ENCODE measurements around the gene KDM4B. TPM values are rescaled to one million over a fixed set of nuclear protein-coding genes. Genes with fewer than 3 reads are reported as not detected.

The KDM4B gene
- total RNA-seq, 2 donors from 2014 or later = 27.8 to 38.5 TPM

GRCh38 chr19:5171711-5172110 is 202.8 kb downstream of the KDM4B start:
- H3K4me3 ChIP-seq (ENCODE audit: low read length) = no peak overlapping the region
- no peak overlapping the region for H3K27ac Mint-ChIP-seq
- H3K9me3 ChIP-seq (ENCODE audit: control insufficient read depth, low read length) = no peaks in the 10 kb centered on the region
- 89 to 91% methylated on average over 7 to 9 of the region's 9 CpGs for WGBS, 2 experiments (ENCODE audit: insufficient coverage in 1 of 2, insufficient read length in 1 of 2)
- no peaks in the 10 kb centered on the region for H3K36me3 Mint-ChIP-seq (ENCODE audit: low read depth)
- no peak for TF ChIP-seq CTCF (conservative IDR thresholded peaks at IDR 0.05)
- no peak for DNase-seq
- H3K27ac ChIP-seq (ENCODE audit: low read depth, low read length) = no peak overlapping the region
- no peak overlapping the region for H3K4me3 Mint-ChIP-seq
- H3K9me3 Mint-ChIP-seq = peaks cover 2% of the 10 kb centered on the region
- H3K27me3 Mint-ChIP-seq (ENCODE audit: insufficient read depth) = peaks cover 15% of the 10 kb centered on the region
- no peak overlapping the region for H3K9ac ChIP-seq (ENCODE audit: extremely low read depth, low read length, poor library complexity, severe bottlenecking)
- no peaks in the 10 kb centered on the region for H3K27me3 ChIP-seq (ENCODE audit: control insufficient read depth, insufficient read depth, low read length, poor library complexity, severe bottlenecking)
- H3K4me1 ChIP-seq (ENCODE audit: control insufficient read depth, insufficient read depth, low read length) = no peaks in the 10 kb centered on the region
- H3K4me1 Mint-ChIP-seq = no peaks in the 10 kb centered on the region
- no peaks in the 10 kb centered on the region for H3K36me3 ChIP-seq (ENCODE audit: control insufficient read depth, insufficient read depth, low read length)

GRCh38 chr19:5172859-5173630 is 204.1 kb downstream of the KDM4B start:
- H3K27ac ChIP-seq (ENCODE audit: low read depth, low read length) = no peak overlapping the region
- TF ChIP-seq CTCF (conservative IDR thresholded peaks at IDR 0.05) = no peak
- H3K27ac Mint-ChIP-seq = no peak overlapping the region
- H3K9me3 ChIP-seq (ENCODE audit: control insufficient read depth, low read length) = no peaks in the 10 kb centered on the region
- H3K27me3 Mint-ChIP-seq (ENCODE audit: insufficient read depth) = peaks cover 9% of the 10 kb centered on the region
- no peak overlapping the region for H3K4me3 ChIP-seq (ENCODE audit: low read length)
- no peak for DNase-seq
- peaks cover 4% of the 10 kb centered on the region for H3K4me1 Mint-ChIP-seq
- no peak overlapping the region for H3K4me3 Mint-ChIP-seq
- WGBS, 2 experiments (ENCODE audit: insufficient coverage in 1 of 2, insufficient read length in 1 of 2) = 94 to 96% methylated on average over 6 to 8 of the region's 8 CpGs
- no peaks in the 10 kb centered on the region for H3K27me3 ChIP-seq (ENCODE audit: control insufficient read depth, insufficient read depth, low read length, poor library complexity, severe bottlenecking)
- no peak overlapping the region for H3K9ac ChIP-seq (ENCODE audit: extremely low read depth, low read length, poor library complexity, severe bottlenecking)
- H3K9me3 Mint-ChIP-seq = peaks cover 2% of the 10 kb centered on the region
- H3K36me3 ChIP-seq (ENCODE audit: control insufficient read depth, insufficient read depth, low read length) = no peaks in the 10 kb centered on the region
- H3K36me3 Mint-ChIP-seq (ENCODE audit: low read depth) = no peaks in the 10 kb centered on the region
- no peaks in the 10 kb centered on the region for H3K4me1 ChIP-seq (ENCODE audit: control insufficient read depth, insufficient read depth, low read length)

GRCh38 chr19:5173993-5174392 is 205.1 kb downstream of the KDM4B start:
- no peaks in the 10 kb centered on the region for H3K27me3 ChIP-seq (ENCODE audit: control insufficient read depth, insufficient read depth, low read length, poor library complexity, severe bottlenecking)
- no peak for DNase-seq
- Mint-ChIP-seq H3K27me3 (ENCODE audit: insufficient read depth) (peaks cover 9% of the 10 kb centered on the region), H3K9me3 (peaks cover 2% of the 10 kb centered on the region), H3K27ac (no peak overlapping the region), H3K4me1 (peaks cover 6% of the 10 kb centered on the region), H3K36me3 (ENCODE audit: low read depth) (no peaks in the 10 kb centered on the region), H3K4me3 (no peak overlapping the region)
- no peak for TF ChIP-seq CTCF (conservative IDR thresholded peaks at IDR 0.05)
- H3K36me3 ChIP-seq (ENCODE audit: control insufficient read depth, insufficient read depth, low read length) = no peaks in the 10 kb centered on the region
- no peaks in the 10 kb centered on the region for H3K9me3 ChIP-seq (ENCODE audit: control insufficient read depth, low read length)
- H3K4me1 ChIP-seq (ENCODE audit: control insufficient read depth, insufficient read depth, low read length) = no peaks in the 10 kb centered on the region
- H3K4me3 ChIP-seq (ENCODE audit: low read length) = no peak overlapping the region
- no peak overlapping the region for H3K9ac ChIP-seq (ENCODE audit: extremely low read depth, low read length, poor library complexity, severe bottlenecking)
- no peak overlapping the region for H3K27ac ChIP-seq (ENCODE audit: low read depth, low read length)
- 82 to 88% methylated on average over 9 to 11 of the region's 12 CpGs for WGBS, 2 experiments (ENCODE audit: insufficient coverage in 1 of 2, insufficient read length in 1 of 2)
